Smooth muscle cell (in vitro differentiated cells): ENCODE measurements around the gene ZNF324. TPM values are rescaled to one million over a fixed set of nuclear protein-coding genes. Genes with fewer than 3 reads are reported as not detected.
"Not testable (repeated sequence)": the region's sequence is repeated elsewhere in the genome, so short reads cannot be mapped to it uniquely, and the experiment has no call there.

Experiments used
- DNase-seq: peaks from one replicate; lab custom pipeline; 2025; ENCODE audit not compliant: unreplicated experiment; lab: John Stamatoyannopoulos, UW
- H2AFZ ChIP-seq: fragments of 200-600 bp; sonication (generic); 2 replicates; pipeline ENCODE4 v1.6.0; 2016; ENCODE audit warnings: antibody characterized with exemption, low read depth, mild to moderate bottlenecking
- H3F3A ChIP-seq: fragments of 200-600 bp; sonication (generic); 2 replicates; pipeline ENCODE4 v1.6.0; 2017; ENCODE audit warnings: antibody characterized with exemption, low read depth
- H3K27ac ChIP-seq: fragments of 200-600 bp; sonication (generic); 2 replicates; pipeline ENCODE4 v1.5.1; 2016; ENCODE audit warnings: low read depth, mild to moderate bottlenecking
- H3K27me3 ChIP-seq: fragments of 200-600 bp; sonication (generic); 2 replicates; pipeline ENCODE4 v1.6.1; 2016; ENCODE audit warnings: low read depth, mild to moderate bottlenecking
- H3K36me3 ChIP-seq: fragments of 200-600 bp; sonication (generic); 2 replicates; pipeline ENCODE4 v1.5.1; 2016; ENCODE audit warnings: low read depth
- H3K4me1 ChIP-seq: fragments of 200-600 bp; sonication (generic); 2 replicates; pipeline ENCODE4 v1.5.1; 2016; ENCODE audit warnings: low read depth
- H3K4me2 ChIP-seq: fragments of 200-600 bp; sonication (generic); 2 replicates; pipeline ENCODE4 v1.6.0; 2016; ENCODE audit warnings: mild to moderate bottlenecking
- H3K4me3 ChIP-seq: fragments of 200-600 bp; sonication (generic); 2 replicates; pipeline ENCODE4 v1.5.1; 2016; ENCODE audit warnings: mild to moderate bottlenecking
- H3K79me2 ChIP-seq: fragments of 200-600 bp; sonication (generic); 2 replicates; pipeline ENCODE4 v1.6.0; 2016; ENCODE audit warnings: low read depth, mild to moderate bottlenecking
- H3K9ac ChIP-seq: fragments of 200-600 bp; sonication (generic); 2 replicates; pipeline ENCODE4 v1.6.0; 2016; ENCODE audit warnings: low read depth
- H3K9me3 ChIP-seq: fragments of 200-600 bp; sonication (generic); replicated peaks from 2 replicates; pipeline ENCODE4 v1.5.1; 2016; ENCODE audit warnings: low read depth
- H4K20me1 ChIP-seq: fragments of 200-600 bp; sonication (generic); 2 replicates; pipeline ENCODE4 v1.6.0; 2016; ENCODE audit warnings: low read depth
- CTCF ChIP-seq: fragments of 200-600 bp; sonication (generic); IDR thresholded peaks from 2 replicates; pipeline ENCODE4 v1.5.1; 2017; ENCODE audit warnings: borderline replicate concordance, mild to moderate bottlenecking, antibody characterized with exemption; ENCODE audit not compliant: insufficient read depth, poor library complexity, severe bottlenecking
- WGBS: methylation state at CpG from one replicate; pipeline ENCODE4 v1.1.7; 2016; ENCODE audit warnings: low lambda C conversion rate; 5-methylcytosine and 5-hydroxymethylcytosine counted together
- polyA plus RNA-seq: library from polyadenylated mRNA; unstranded; fragments of >200 nt; fragmentation: Nextera tagmentation; extraction: Ambion mirVana; gene quantifications from 2 replicates; pipeline ENCODE4 v1.2.1, GENCODE V29; 2016
- total RNA-seq: library from RNA; depleted of rRNA; stranded (reverse); fragments of >200 nt; gene quantifications from 2 replicates; pipeline ENCODE4 v1.2.3, GENCODE V29; 2014

ZNF324 gene
- total and polyA plus RNA-seq, 2 experiments from 2014 or later: 8.8 to 10.2 TPM

DNA sequence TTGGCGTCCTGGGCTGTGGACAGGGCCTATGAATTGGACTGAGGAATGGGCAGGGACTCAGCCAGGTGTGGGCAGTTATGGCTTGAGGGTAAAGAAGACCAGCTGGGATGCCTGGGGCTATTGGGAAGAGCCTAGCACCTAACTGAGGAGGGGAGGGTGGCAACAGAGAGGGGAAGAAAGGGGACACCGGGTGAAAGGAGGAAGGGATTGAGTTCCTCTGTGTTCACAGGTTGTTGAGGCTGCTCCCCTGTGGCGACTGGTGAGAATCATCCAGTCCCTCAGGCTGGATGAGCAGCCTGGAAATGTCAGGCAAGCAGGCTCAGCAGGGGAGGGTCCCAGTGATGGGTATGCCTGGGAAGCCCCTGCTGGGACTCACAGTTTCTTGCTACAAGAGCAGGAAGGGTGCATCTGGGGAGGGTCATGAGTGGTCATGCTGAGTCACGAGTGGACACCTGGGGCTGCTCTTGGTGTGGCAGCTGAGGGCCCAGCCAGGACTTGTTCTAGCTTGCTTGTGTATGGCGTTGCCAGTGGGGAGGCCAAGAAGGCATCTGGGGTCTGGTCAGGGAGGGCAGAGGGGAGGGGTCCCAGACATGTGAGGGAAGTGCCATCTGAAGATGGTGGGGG, 1.4 kb downstream of the ZNF324 start:
- Histone ChIP-seq H3K27ac (no peak overlapping the region), H3K9me3 (no peaks in the 10 kb centered on the region), H3F3A (no peaks in the 10 kb centered on the region), H3K27me3 (no peaks in the 10 kb centered on the region), H3K36me3 (no peaks in the 10 kb centered on the region), H4K20me1 (peaks cover 17% of the 10 kb centered on the region), H3K4me3 (no peak overlapping the region), H3K9ac (no peak overlapping the region), H3K4me1 (no peaks in the 10 kb centered on the region), H2AFZ (no peak overlapping the region), H3K79me2 (peaks cover 12% of the 10 kb centered on the region), H3K4me2 (peak overlapping the region; percentile 64)
- WGBS: 82% methylated on average over 5 of the region's 5 CpGs
- no peak for TF ChIP-seq CTCF
- DNase-seq: no peak

GRCh38 chr19:58469241-58470013, 2.5 kb downstream of the ZNF324 start:
- no peaks in the 10 kb centered on the region for H3F3A ChIP-seq
- no peak overlapping the region for H3K9ac ChIP-seq
- no peak overlapping the region for H2AFZ ChIP-seq
- H3K4me2 ChIP-seq: no peak overlapping the region
- H4K20me1 ChIP-seq: peaks cover 23% of the 10 kb centered on the region
- H3K4me1 ChIP-seq: no peaks in the 10 kb centered on the region
- DNase-seq: no peak
- peaks cover 12% of the 10 kb centered on the region for H3K79me2 ChIP-seq
- no peaks in the 10 kb centered on the region for H3K36me3 ChIP-seq
- no peak overlapping the region for H3K4me3 ChIP-seq
- no peaks in the 10 kb centered on the region for H3K9me3 ChIP-seq
- WGBS: 96% methylated on average over 16 of the region's 17 CpGs
- no peak for TF ChIP-seq CTCF
- H3K27ac ChIP-seq: no peak overlapping the region
- H3K27me3 ChIP-seq: no peaks in the 10 kb centered on the region

- H2AFZ ChIP-seq, H3F3A ChIP-seq, H3K36me3 ChIP-seq, H3K27me3 ChIP-seq, H3K9me3 ChIP-seq, H3K4me3 ChIP-seq, H3K4me2 ChIP-seq, H3K4me1 ChIP-seq, DNase-seq, H3K27ac ChIP-seq, H3K9ac ChIP-seq: not testable (repeated sequence)
- Histone ChIP-seq H4K20me1 (peaks cover 23% of the 10 kb centered on the region), H3K79me2 (peaks cover 12% of the 10 kb centered on the region)
- WGBS: 97% methylated on average over 23 of the region's 53 CpGs
Observed at GRCh38 chr19:58470837-58471543, 4.1 kb downstream of the ZNF324 start.

DNA sequence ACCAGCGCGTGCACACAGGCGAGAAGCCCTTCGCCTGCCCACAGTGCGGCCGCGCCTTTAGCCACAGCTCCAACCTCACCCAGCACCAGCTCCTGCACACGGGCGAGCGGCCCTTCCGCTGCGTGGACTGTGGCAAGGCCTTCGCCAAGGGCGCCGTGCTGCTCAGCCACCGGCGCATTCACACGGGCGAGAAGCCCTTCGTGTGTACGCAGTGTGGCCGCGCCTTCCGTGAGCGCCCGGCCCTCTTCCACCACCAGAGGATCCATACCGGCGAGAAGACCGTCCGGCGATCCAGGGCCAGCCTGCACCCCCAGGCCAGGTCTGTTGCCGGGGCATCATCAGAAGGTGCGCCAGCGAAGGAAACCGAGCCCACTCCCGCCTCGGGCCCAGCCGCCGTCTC, 4.9 kb downstream of the ZNF324 start:
- no peak for TF ChIP-seq CTCF
- WGBS: 98% methylated on average over 39 of the region's 39 CpGs
- no peak overlapping the region for H3K9ac ChIP-seq

More for the DNA sequence above, 4.9 kb downstream of the ZNF324 start:
- Histone ChIP-seq H3K79me2 (peaks cover 12% of the 10 kb centered on the region), H3K4me1 (peaks cover 12% of the 10 kb centered on the region), H3K36me3 (no peaks in the 10 kb centered on the region), H3K4me2 (no peak overlapping the region), H3K9me3 (no peaks in the 10 kb centered on the region), H4K20me1 (peaks cover 23% of the 10 kb centered on the region), H3K27ac (no peak overlapping the region), H2AFZ (no peak overlapping the region), H3F3A (peaks cover 6% of the 10 kb centered on the region), H3K4me3 (no peak overlapping the region), H3K27me3 (no peaks in the 10 kb centered on the region)
- no peak for DNase-seq
